Fibroblast of skin of right biceps (primary cell): ENCODE data around the gene ZNF444.
"Not testable (repeated sequence)": the region's sequence is repeated elsewhere in the genome, so short reads cannot be mapped to it uniquely, and the experiment has no call there.

ENCODE experiments used
- DNase-seq: peaks from one replicate; pipeline ENCODE4 v3.0.0-alpha.2; 2013

The ZNF444 gene

DNA sequence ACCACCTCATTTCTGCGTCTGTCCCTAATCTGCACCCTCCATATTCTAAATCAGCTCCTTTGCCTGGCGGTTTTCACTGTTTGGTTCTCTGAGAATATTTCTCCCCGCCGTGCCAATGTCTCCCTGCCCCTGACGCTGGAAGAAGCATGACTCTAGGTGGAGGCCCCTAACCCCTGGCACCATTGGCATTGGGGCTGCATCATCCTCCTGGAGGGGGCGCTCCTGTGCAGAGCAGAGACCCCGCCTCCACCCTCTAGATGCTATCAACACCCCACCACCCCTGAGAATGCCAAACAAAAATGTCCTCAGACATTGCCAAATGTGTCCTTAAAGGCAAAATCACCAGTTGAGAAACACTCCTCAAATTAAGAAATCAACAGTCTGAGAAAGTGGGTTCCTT, 50.0 kb downstream of the ZNF444 start:
- DNase-seq, result no peak

DNA sequence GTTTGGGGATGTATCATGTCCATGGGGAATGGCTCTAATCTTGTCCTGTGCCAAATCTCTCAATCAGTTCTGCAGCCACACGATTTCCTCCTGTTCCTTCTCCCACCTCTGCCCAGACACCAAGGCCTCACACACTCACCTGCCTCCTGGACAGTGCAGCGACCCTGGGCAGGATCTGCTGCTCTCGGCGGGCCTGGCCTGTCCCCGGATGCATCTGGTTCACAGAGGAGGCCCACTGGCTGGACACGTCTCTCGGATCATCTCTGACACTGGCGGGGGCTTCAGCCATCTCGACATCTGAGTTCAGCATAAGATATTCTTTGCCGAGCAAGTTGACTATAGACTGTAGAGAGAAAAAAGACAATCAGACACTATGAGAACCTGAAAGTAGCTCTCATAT, 50.6 kb downstream of the ZNF444 start:
- no peak for DNase-seq

DNA sequence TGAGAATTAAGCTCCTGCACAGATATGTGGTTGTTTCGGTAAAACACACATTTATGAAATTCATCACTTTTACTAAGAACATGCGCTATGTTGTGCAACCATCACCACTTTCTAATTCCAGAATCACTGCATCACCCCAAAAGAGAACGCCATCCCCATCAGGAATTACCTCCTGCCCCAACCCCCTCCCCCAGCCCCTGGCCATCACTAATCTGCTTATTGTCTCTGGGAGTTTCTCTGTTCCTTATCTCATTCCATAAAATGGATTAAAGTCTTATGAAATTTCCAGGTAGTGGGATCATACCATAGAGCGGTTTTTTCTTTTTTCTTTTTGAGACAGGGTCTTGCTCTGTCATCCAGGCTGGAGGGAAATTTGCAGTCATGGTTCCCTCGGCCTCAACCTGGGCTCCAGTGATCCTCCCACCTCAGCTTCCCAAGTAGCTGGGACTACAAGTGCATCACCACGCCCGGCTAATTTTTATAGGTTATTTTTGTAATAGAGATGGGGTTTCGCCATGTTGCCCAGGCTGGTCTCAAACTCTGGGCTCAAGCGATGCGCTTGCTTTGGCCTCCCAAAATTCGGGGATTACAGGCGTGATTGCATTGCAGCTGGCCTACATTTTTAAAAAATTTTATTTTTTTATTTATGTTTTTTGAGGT, 53.0 kb downstream of the ZNF444 start:
- DNase-seq, result no peak

DNA sequence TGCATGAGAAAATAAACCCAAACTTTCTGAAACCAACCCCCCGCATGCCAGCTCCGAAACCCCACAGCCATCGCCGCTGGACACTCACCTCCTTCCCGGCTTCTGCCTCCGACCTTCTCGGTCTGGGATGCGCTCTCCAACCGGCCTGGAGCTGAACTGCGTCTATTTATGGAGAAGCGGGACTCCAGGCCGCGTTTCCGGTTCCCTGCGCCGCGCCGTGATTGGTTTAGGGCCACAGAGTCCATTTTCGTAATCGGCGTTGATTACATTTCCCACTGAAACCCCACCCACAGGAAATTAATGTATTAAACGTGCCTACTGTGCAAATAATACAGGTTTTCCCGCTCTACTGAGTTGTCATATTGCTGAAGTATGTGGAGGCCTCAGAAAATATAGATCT, 56.6 kb downstream of the ZNF444 start, which contains the start of gene ZSCAN5B:
ZSCAN5B (minus strand) TSS at position 138 of the 400 bp plus-strand sequence. CDS start 4,731 bp downstream, outside the sequence.
- not testable (repeated sequence) for DNase-seq

DNA sequence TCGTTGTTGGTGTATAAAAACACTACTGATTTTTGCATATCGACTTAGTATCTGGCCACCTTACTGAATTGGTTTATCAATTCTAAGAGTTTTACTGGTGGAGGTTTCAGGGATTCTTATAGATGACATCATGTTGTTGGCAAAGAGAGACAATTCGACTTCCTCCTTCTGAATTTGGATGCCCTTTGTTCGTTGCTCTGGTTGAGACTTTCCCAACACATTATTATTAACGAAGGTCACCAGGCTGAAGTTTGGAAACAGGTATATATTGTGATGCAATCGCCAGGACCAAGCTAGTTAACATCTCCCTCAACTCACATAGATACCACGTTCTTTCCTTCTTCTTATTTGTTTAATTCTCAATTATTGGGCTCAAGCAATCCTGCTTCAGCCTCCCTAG, 58.6 kb downstream of the ZNF444 start:
- DNase-seq, result no peak

DNA sequence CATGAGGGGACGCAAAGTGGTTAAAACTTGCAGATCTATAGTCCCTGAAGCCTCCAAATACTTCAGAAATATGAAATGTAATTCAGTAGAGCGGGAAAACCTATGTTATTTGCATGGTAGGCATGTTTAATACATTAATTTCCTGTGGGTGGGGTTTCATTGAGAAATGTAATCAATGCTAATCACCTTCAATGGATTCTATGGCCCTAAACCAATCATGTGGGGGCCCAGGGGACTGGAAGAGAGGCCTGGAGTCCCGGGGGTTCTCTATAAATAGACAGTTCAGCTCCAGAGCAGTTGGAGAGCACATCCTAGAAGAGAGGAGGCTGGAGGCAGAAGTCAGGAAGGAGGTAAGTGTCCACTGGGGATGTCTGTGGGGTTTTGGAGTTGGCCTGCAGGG, 60.9 kb downstream of the ZNF444 start, which contains the start of gene ZSCAN5C:
ZSCAN5C (plus strand) TSS at position 301 of the 400 bp plus-strand sequence. CDS start 3,641 bp downstream, outside the sequence.
- DNase-seq, result no peak

DNA sequence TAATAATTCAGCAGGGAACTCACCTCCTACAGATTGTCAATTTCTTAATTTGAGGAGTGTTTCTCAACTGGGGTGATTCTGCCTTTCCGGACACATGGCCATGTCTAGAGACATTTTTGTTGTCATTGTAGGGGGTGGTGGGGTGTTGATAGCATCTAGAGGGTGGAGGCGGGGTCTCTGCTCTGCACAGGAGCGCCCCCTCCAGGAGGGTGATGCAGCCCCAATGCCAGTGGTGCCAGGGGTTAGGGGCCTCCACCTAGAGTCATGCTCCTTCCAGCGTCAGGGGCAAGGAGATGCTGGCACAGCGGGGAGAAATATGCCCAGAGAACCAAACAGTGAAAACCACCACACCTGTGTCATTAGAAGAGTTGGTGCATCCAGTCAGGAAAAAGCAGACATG, 66.5 kb downstream of the ZNF444 start:
- not testable (repeated sequence) for DNase-seq

DNA sequence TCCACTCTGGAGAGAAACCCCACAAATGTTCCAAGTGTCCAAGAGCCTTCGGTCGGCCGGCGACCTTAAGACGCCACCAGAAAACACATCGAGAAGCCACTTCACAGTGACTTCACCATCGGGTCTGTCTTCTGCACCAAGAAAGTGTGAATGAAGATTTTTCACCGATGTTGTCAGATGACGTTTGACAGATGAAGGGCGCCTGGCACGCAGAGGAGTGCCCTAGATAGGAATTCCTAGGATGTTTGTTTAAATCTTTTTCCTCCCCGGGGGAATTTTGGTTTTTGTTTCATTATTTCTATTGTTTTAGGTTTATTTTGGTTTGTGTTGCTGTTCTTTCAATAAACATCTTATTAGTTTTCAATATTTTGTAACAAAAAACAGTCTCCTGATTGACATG, 68.0 kb downstream of the ZNF444 start:
- no peak for DNase-seq

DNA sequence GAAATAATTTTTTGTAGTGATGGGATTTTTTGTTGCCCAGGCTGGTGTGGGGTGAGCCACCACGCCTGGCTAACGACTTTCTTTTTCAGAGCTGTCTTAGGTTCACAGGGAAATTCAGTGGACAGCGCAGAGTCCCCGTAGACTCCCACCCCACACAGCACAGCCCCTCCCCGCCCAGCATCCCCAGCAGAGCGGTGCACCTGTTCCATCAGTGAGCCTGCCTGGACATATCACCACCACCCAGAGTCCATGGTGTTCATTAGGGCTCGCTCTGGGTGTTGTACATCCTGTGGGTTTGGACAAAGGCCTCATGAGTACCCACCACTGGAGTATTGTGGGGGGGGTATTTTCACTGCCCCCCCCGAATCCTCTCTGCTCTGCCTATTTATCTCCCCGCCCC, 68.9 kb downstream of the ZNF444 start:
- not testable (repeated sequence) for DNase-seq
